GM19438 (cell line): ENCODE measurements around the gene ALDH6A1.
A peak's percentile ranks its signal among the peaks of the same experiment; 100 is the strongest.
"Not testable (repeated sequence)": the region's sequence is repeated elsewhere in the genome, so short reads cannot be mapped to it uniquely, and the experiment has no call there.

Experiments
- ATAC-seq: cut with Tn5 transposase; IDR thresholded peaks from one replicate; pipeline ENCODE4 v1.9.1; 2021; ENCODE audit warnings: low read depth; ENCODE audit not compliant: unreplicated experiment

ALDH6A1 gene

GRCh38 chr14:74084277-74085046 lies at the start of gene ALDH6A1, which contains the start of gene LIN52:
Gene ALDH6A1, minus strand, starts transcription at chr14:74084453. Its CDS starts 59 bp downstream, at chr14:74084394.
Gene LIN52, plus strand, starts transcription at chr14:74084956. Its CDS starts 19 bp downstream, at chr14:74084975.
- ATAC-seq = peak; percentile 94

- no peak for ATAC-seq
Measured at GRCh38 chr14:74127634-74128033, 43.4 kb upstream of the ALDH6A1 start.

- ATAC-seq = no peak
Measured at GRCh38 chr14:74126315-74127013, 42.2 kb upstream of the ALDH6A1 start.

GRCh38 chr14:74125487-74125886 lies 41.2 kb upstream of the ALDH6A1 start:
- not testable (repeated sequence) for ATAC-seq

- not testable (repeated sequence) for ATAC-seq
Measured at GRCh38 chr14:74111395-74112216, 27.4 kb upstream of the ALDH6A1 start.

- ATAC-seq = no peak
Measured at GRCh38 chr14:74109369-74109768, 25.1 kb upstream of the ALDH6A1 start.

GRCh38 chr14:74105381-74105780 lies 21.1 kb upstream of the ALDH6A1 start:
- no peak for ATAC-seq

- ATAC-seq = no peak
Measured at GRCh38 chr14:74089251-74090020, 5.2 kb upstream of the ALDH6A1 start.

- ATAC-seq = no peak
Measured at GRCh38 chr14:74085828-74086227, 1.6 kb upstream of the ALDH6A1 start.

- no peak for ATAC-seq
Measured at GRCh38 chr14:74085047-74085637, 889 bp upstream of the ALDH6A1 start.

GRCh38 chr14:74083784-74084276 lies 423 bp downstream of the ALDH6A1 start:
- peak; percentile 13 for ATAC-seq

- no peak for ATAC-seq
Measured at GRCh38 chr14:74083161-74083560, 1.1 kb downstream of the ALDH6A1 start.

GRCh38 chr14:74081491-74081890 lies 2.8 kb downstream of the ALDH6A1 start:
- ATAC-seq = no peak

- ATAC-seq = no peak
Measured at GRCh38 chr14:74080820-74081460, 3.3 kb downstream of the ALDH6A1 start.

- no peak for ATAC-seq
Measured at GRCh38 chr14:74077401-74077800, 6.9 kb downstream of the ALDH6A1 start.

GRCh38 chr14:74065746-74066575 lies 18.3 kb downstream of the ALDH6A1 start:
- ATAC-seq = no peak

- no peak for ATAC-seq
Measured at GRCh38 chr14:74064883-74065282, 19.4 kb downstream of the ALDH6A1 start.

- ATAC-seq = no peak
Measured at GRCh38 chr14:74064426-74064825, 19.8 kb downstream of the ALDH6A1 start.
